Measurements from ENCODE around the gene RNF182. TPM values are rescaled to one million over a fixed set of nuclear protein-coding genes. Genes with fewer than 3 reads are reported as not detected.
"Not testable (repeated sequence)": the region's sequence is repeated elsewhere in the genome, so short reads cannot be mapped to it uniquely, and the experiment has no call there.

The RNF182 gene
- polyA plus RNA-seq (2011; rRNA removed): 1.7 and 2.5 TPM in 2 replicates
- 0.53 and 1.00 TPM in 2 replicates for polyA plus RNA-seq (2012; cell fraction: cytosol; rRNA removed)
- polyA plus RNA-seq (2012; cell fraction: nucleus; rRNA removed): 0.56 and 1.2 TPM in 2 replicates
- polyA plus RNA-seq (2017; fragmentation: RNase III; extraction: RNeasy Plus Mini Kit Qiagen cat#74134 plus additional on column Dnase treatment): 4.2 to 4.9 TPM (median 4.4 TPM) in 3 replicates
- 1.8 and 2.8 TPM in 2 replicates for polyA minus RNA-seq (2011; rRNA and poly(A)+ RNA removed)

GRCh38 chr6:13924949-13925881, at the start of gene RNF182:
Gene RNF182 (plus strand): TSS chr6:13924952. CDS start chr6:13977120, 52,168 bp downstream.
- 24% methylated on average over 14 of the region's 65 CpGs for WGBS (ENCODE audit: missing lambda C conversion rate)
- Histone ChIP-seq H3K4me1 (0 out of 3 replicates have a peak, but pooled peaks cover 6% of the 10 kb centered on the region), H3K4me3 (peak within 1 kb of the TSS; percentile 59), H3K9me3 (no peaks in the 10 kb centered on the region), H3K4me2 (peak within 1 kb of the TSS; percentile 81), H3K27ac (peak within 1 kb of the TSS; percentile 60 to 86)
- CTCF ChIA-PET: interaction anchor here (0.7 to 1.7 kb wide), 5 partner anchors 9 to 130 kb away, joined by 3 to 8 read pairs (median 3); no protein-coding TSS in a partner anchor
- TF ChIP-seq RNF2 (IDR thresholded peaks at IDR 0.05; ENCODE audit: borderline replicate concordance, low read depth): peak; percentile 94
- no peak for TF ChIP-seq FOSL2 (IDR thresholded peaks at IDR 0.05)
- no peak for TF ChIP-seq FOSL2 (CRISPR knock-in tag; IDR thresholded peaks at IDR 0.05)
- TF ChIP-seq RAD21 (conservative IDR thresholded peaks at IDR 0.05 in 1 of 2, IDR thresholded peaks at IDR 0.05 in 1 of 2): no peak
- 0 out of 5 replicates have a peak, but pooled peaks of 1 of the 2 experiments have one; percentile 17 for TF ChIP-seq JUN (IDR thresholded peaks at IDR 0.05)
- no peak for TF ChIP-seq ZFP36 (IDR thresholded peaks at IDR 0.05; ENCODE audit: borderline replicate concordance, partially characterized antibody)
- TF ChIP-seq CBX8 (IDR thresholded peaks at IDR 0.05): peak; percentile 97
- no peak for FAIRE-seq
- POLR2A ChIA-PET: interaction anchor here (0.8 kb wide), 1 partner anchor 122 kb away, joined by 3 read pairs; no protein-coding TSS in a partner anchor
- ATAC-seq: peak in 1 of 2 experiments; percentile 91; a peak in 2 of 6 replicates
- DNase-seq (ENCODE audit: low read depth in 1 of 2, low spot score in 1 of 2): no peak

GRCh38 chr6:13877051-13877450, 47.7 kb upstream of the RNF182 start:
- Histone ChIP-seq H3K4me2 (no peak overlapping the region), H3K4me3 (no peak overlapping the region), H3K27ac (no peak overlapping the region), H3K9me3 (no peaks in the 10 kb centered on the region), H3K4me1 (no peaks in the 10 kb centered on the region; the same call in 2 of the 3 replicates)
- DNase-seq (ENCODE audit: low read depth in 1 of 2, low spot score in 1 of 2) (no peak), FAIRE-seq (no peak), ATAC-seq (no peak)
- ChIA-PET CTCF (interaction anchor here (0.7 kb wide), 1 partner anchor 15 kb away, joined by 3 read pairs; no protein-coding TSS in a partner anchor), POLR2A (no interaction called here)
- no peak for TF ChIP-seq HEYL (CRISPR knock-in tag; IDR thresholded peaks at IDR 0.05)
- TF ChIP-seq EP300 (IDR thresholded peaks at IDR 0.05): no peak
- no peak for TF ChIP-seq HOXA7 (CRISPR knock-in tag; IDR thresholded peaks at IDR 0.05)
- no peak for TF ChIP-seq EHMT2 (IDR thresholded peaks at IDR 0.05; ENCODE audit: low read depth)
- TF ChIP-seq SREBF2 (IDR thresholded peaks at IDR 0.05): no peak
- TF ChIP-seq MAZ (IDR thresholded peaks at IDR 0.05; ENCODE audit: borderline replicate concordance, low read depth, low read length): no peak
- no peak for TF ChIP-seq BCL3 (IDR thresholded peaks at IDR 0.05)
- no peak for TF ChIP-seq MAFK (IDR thresholded peaks at IDR 0.05; ENCODE audit: partially characterized antibody)
- TF ChIP-seq MYC (IDR thresholded peaks at IDR 0.05; ENCODE audit: borderline replicate concordance, low read length): no peak
- no peak for TF ChIP-seq EHF (CRISPR knock-in tag; IDR thresholded peaks at IDR 0.05)
- TF ChIP-seq JUN (IDR thresholded peaks at IDR 0.05): no peak
- TF ChIP-seq HDAC2 (IDR thresholded peaks at IDR 0.05): no peak
- no peak for TF ChIP-seq TP53 (CRISPR knock-in tag; IDR thresholded peaks at IDR 0.05)
- no peak for TF ChIP-seq TFCP2L1 (CRISPR knock-in tag; IDR thresholded peaks at IDR 0.05)
- no peak for TF ChIP-seq KDM1A (IDR thresholded peaks at IDR 0.05; ENCODE audit: low read depth)
- TF ChIP-seq BHLHE40 (IDR thresholded peaks at IDR 0.05; ENCODE audit: low read depth, low read length): no peak
- TF ChIP-seq MAX (IDR thresholded peaks at IDR 0.05): no peak
- no peak for TF ChIP-seq E2F6 (IDR thresholded peaks at IDR 0.05; ENCODE audit: borderline replicate concordance, low read depth)
- no peak for TF ChIP-seq PHF8 (IDR thresholded peaks at IDR 0.05; ENCODE audit: borderline replicate concordance, low read depth)
- no peak for TF ChIP-seq GATA3 (IDR thresholded peaks at IDR 0.05; ENCODE audit: borderline replicate concordance)

GRCh38 chr6:13880061-13880663, 44.6 kb upstream of the RNF182 start:
- ATAC-seq; H3K9me3 ChIP-seq; FAIRE-seq; H3K4me2 ChIP-seq; H3K4me1 ChIP-seq; H3K27ac ChIP-seq; DNase-seq (ENCODE audit: low read depth in 1 of 2, low spot score in 1 of 2); POLR2A ChIA-PET; CTCF ChIA-PET; H3K4me3 ChIP-seq: not testable (repeated sequence)
- WGBS (ENCODE audit: missing lambda C conversion rate): 68% methylated on average over 12 of the region's 12 CpGs

Data from A549 (cell line).